Testis (tissue), 3 donors: Measurements from ENCODE around the gene PBX1. TPM values are rescaled to one million over a fixed set of nuclear protein-coding genes. Genes with fewer than 3 reads are reported as not detected.

Experiments used
- DNase-seq: peaks from one replicate; pipeline ENCODE4 v3.0.0-alpha.2; 2019
- H3K27ac ChIP-seq, 2 donors: fragments of 200-600 bp; sonication (generic); one replicate each; pipeline ENCODE4 v1.5.1; 2019
- H3K27me3 ChIP-seq: fragments of 200-600 bp; sonication (generic); one replicate; pipeline ENCODE4 v1.5.1; 2019
- H3K36me3 ChIP-seq: fragments of 200-600 bp; sonication (generic); one replicate; pipeline ENCODE4 v1.5.1; 2017; ENCODE audit warnings: low read depth; ENCODE audit errors: missing control alignments
- H3K4me1 ChIP-seq: fragments of 200-600 bp; sonication (generic); one replicate; pipeline ENCODE4 v1.5.1; 2019
- H3K4me3 ChIP-seq, 2 donors: fragments of 200-600 bp; sonication (generic); one replicate each; pipeline ENCODE4 v1.5.1; 2017 to 2019
- H3K9me3 ChIP-seq: fragments of 200-600 bp; sonication (generic); one replicate; pipeline ENCODE4 v1.5.1; 2017
- CTCF ChIP-seq, 3 experiments: fragments of 450-650 bp in 2 of 3; fragments of 200-600 bp in 1 of 3; sonication (generic) in 1 of 3; IDR thresholded peaks; one replicate each; pipeline ENCODE4 v1.5.1; 2016 to 2019; ENCODE audit warnings: antibody characterized with exemption in 3 of 3, mild to moderate bottlenecking in 2 of 3, moderate library complexity in 1 of 3
- POLR2A ChIP-seq: fragments of 450-650 bp; IDR thresholded peaks from one replicate; pipeline ENCODE4 v1.6.1; 2017; ENCODE audit warnings: antibody characterized with exemption, mild to moderate bottlenecking, moderate library complexity
- WGBS, 2 donors: methylation state at CpG; one replicate each; pipeline ENCODE4 v1.1.5; 2018; 5-methylcytosine and 5-hydroxymethylcytosine counted together
- intact Hi-C: fragments of 100-400 bp; cut with DNase I; formaldehyde crosslinking; loops from one replicate; pipeline ENCODE4 v1.15.1; 2023; ENCODE audit warnings: low total_unique reads
- polyA plus RNA-seq: library from polyadenylated mRNA; stranded (reverse); fragments of 350-450 nt; fragmentation: Illumina TruSeq; extraction: RNeasy Lipid Tissue Mini Kit (QIAGEN cat#74804); gene quantifications from one replicate; pipeline ENCODE4 v1.2.3, GENCODE V29; 2014; ENCODE audit warnings: low read depth, low replicate concordance; ENCODE audit not compliant: insufficient read depth
- total RNA-seq, 2 donors: library from RNA; depleted of rRNA; stranded (reverse); fragments of >200 nt; gene quantifications; one replicate each; pipeline ENCODE4 v1.2.3, GENCODE V29; 2016

PBX1 gene
- total and polyA plus RNA-seq, 3 donors from 2014 or later = 20.2 to 25.0 (median 20.3) TPM

DNA sequence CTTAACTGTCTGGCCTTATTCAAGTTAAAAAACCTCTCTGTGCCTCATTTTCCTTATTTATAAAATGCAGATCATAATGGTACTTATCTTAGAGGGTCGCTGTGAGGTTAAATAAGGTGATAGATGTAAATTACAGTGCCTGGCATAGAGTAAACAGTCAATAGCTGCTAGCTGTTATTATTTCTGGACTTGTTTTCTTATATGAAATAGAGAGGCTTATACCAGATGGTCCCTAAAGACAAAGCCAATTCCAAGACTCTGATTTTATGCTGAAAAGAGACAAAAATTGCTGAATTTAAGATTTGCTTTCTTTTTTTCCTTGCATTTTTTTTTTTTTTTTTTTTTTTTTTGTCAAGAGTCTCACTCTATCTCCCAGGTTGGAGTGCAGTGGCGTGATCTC, 10.3 kb downstream of the PBX1 start:
- WGBS, 2 donors = 76 to 82% methylated on average over 2 of the region's 2 CpGs
- peak overlapping the region in 1 of 2 donors; percentile 23 for H3K27ac ChIP-seq

GRCh38 chr1:164569866-164570265, 10.9 kb downstream of the PBX1 start:
- TF ChIP-seq CTCF (IDR thresholded peaks at IDR 0.05) (no peak), POLR2A (no peak)
- intact Hi-C loops = no loop called here
- Histone ChIP-seq H3K27ac (peak overlapping the region in 1 of 2 donors; percentile 23), H3K36me3 (no peaks in the 10 kb centered on the region), H3K4me1 (peaks cover 4% of the 10 kb centered on the region), H3K4me3 (no peak overlapping the region), H3K9me3 (no peaks in the 10 kb centered on the region), H3K27me3 (no peaks in the 10 kb centered on the region)
- DNase-seq = no peak
- WGBS, 2 donors = 65 to 69% methylated on average over 4 of the region's 4 CpGs

More for the DNA sequence above, 10.3 kb downstream of the PBX1 start:
- no peaks in the 10 kb centered on the region for H3K9me3 ChIP-seq
- TF ChIP-seq POLR2A (no peak), CTCF (IDR thresholded peaks at IDR 0.05) (no peak)
- peaks cover 4% of the 10 kb centered on the region for H3K4me1 ChIP-seq
- H3K36me3 ChIP-seq = no peaks in the 10 kb centered on the region
- DNase-seq = no peak
- H3K27me3 ChIP-seq = no peaks in the 10 kb centered on the region
- no peak overlapping the region for H3K4me3 ChIP-seq
- intact Hi-C loops = no loop called here

DNA sequence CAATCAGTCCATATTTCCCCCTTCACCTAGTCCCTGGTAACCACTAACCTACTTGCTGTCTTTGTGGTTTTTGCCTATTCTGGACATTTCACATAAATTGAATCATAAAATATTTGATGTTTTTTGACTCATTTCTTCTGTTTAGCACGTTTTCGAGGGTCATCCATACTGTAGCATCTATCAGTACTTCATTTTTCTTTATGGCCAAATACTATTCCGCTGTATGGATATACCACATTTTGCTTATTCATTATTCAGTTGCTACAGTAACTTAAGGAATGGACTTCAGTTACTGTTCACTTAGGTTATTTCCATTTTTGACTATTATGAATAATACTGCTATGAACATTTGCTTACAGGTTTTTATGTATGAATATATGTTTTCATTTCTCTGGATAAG, 12.3 kb downstream of the PBX1 start:
- no peaks in the 10 kb centered on the region for H3K4me1 ChIP-seq
- no peak for DNase-seq
- H3K36me3 ChIP-seq = no peaks in the 10 kb centered on the region
- WGBS, 2 donors = 97 to 100% methylated on average over 3 of the region's 3 CpGs
- H3K27ac ChIP-seq = no peak overlapping the region
- no peaks in the 10 kb centered on the region for H3K9me3 ChIP-seq
- intact Hi-C loops = no loop called here
- no peak for TF ChIP-seq POLR2A
- TF ChIP-seq CTCF (IDR thresholded peaks at IDR 0.05) = no peak
- H3K27me3 ChIP-seq = no peaks in the 10 kb centered on the region
- no peak overlapping the region for H3K4me3 ChIP-seq

- no peaks in the 10 kb centered on the region for H3K36me3 ChIP-seq
- H3K9me3 ChIP-seq = no peaks in the 10 kb centered on the region
- intact Hi-C loops = no loop called here
- peaks cover 4% of the 10 kb centered on the region for H3K4me1 ChIP-seq
- 52 to 66% methylated on average over 5 of the region's 5 CpGs for WGBS, 2 donors
- TF ChIP-seq CTCF (IDR thresholded peaks at IDR 0.05) (no peak), POLR2A (no peak)
- no peaks in the 10 kb centered on the region for H3K27me3 ChIP-seq
- H3K4me3 ChIP-seq = no peak overlapping the region
- no peak for DNase-seq
- H3K27ac ChIP-seq = no peak overlapping the region
Measured at GRCh38 chr1:164575356-164575886, 16.4 kb downstream of the PBX1 start.
